Small intestine (tissue), 16 donors: ENCODE data around the gene C1QTNF12. TPM values are rescaled to one million over a fixed set of nuclear protein-coding genes. Genes with fewer than 3 reads are reported as not detected.

Experiments used
- DNase-seq, 2 donors: peaks; one replicate each; pipeline versions ENCODE4 v3.0.0 to v3.0.0-alpha.2; 2013
- FAIRE-seq: peaks from 2 replicates; lab custom pipeline; 2012; peaks lifted over from hg19 to GRCh38; lab: Jason Lieb, UNC
- H3K27ac ChIP-seq, 3 donors: one replicate each; pipeline ENCODE4 v1.5.1; 2013; ENCODE audit warnings: low read length in 2 of 3, mild to moderate bottlenecking in 2 of 3, control low read depth in 1 of 3, inconsistent platforms in 1 of 3, low read depth in 1 of 3, moderate library complexity in 1 of 3
- H3K27me3 ChIP-seq, 3 donors: one replicate each; pipeline ENCODE4 v1.6.1; 2013; ENCODE audit warnings: low read length in 3 of 3, inconsistent platforms in 1 of 3; ENCODE audit not compliant: control insufficient read depth in 3 of 3, insufficient read depth in 3 of 3
- H3K36me3 ChIP-seq, 3 donors: one replicate each; pipeline ENCODE4 v1.6.1; 2013; ENCODE audit warnings: low read length in 3 of 3, inconsistent platforms in 1 of 3, low read depth in 1 of 3, mild to moderate bottlenecking in 1 of 3, moderate library complexity in 1 of 3; ENCODE audit not compliant: control insufficient read depth in 3 of 3, insufficient read depth in 2 of 3
- H3K4me1 ChIP-seq, 3 donors: one replicate each; pipeline ENCODE4 v1.6.1; 2013; ENCODE audit warnings: low read length in 2 of 3, inconsistent platforms in 1 of 3, low read depth in 1 of 3, mild to moderate bottlenecking in 1 of 3, moderate library complexity in 1 of 3; ENCODE audit not compliant: control insufficient read depth in 3 of 3, insufficient read depth in 2 of 3
- H3K4me3 ChIP-seq, 3 donors: one replicate each; pipeline ENCODE4 v1.5.1; 2013; ENCODE audit warnings: low read length in 3 of 3, control low read depth in 1 of 3, inconsistent platforms in 1 of 3, low read depth in 1 of 3, mild to moderate bottlenecking in 1 of 3, moderate library complexity in 1 of 3
- H3K9me3 ChIP-seq, 2 donors: one replicate each; pipeline ENCODE4 v1.6.1; 2013; ENCODE audit warnings: low read depth in 1 of 2, low read length in 1 of 2; ENCODE audit not compliant: control insufficient read depth in 2 of 2, insufficient read depth in 1 of 2
- WGBS, 3 donors: extraction: QIAGEN DNeasy Blood & Tissue Kit; methylation state at CpG; one replicate each; pipeline ENCODE4 v1.1.7; 2013; 5-methylcytosine and 5-hydroxymethylcytosine counted together
- long read RNA-seq, 10 donors: transcript quantifications; one replicate each; lab custom pipeline, GENCODE V29; 2026
- polyA plus RNA-seq, 4 donors: library from polyadenylated mRNA; stranded (reverse) in 3 of 4; unstranded in 1 of 4; fragments of 200-250 nt in 3 of 4; fragments of 120-200 nt in 1 of 4; gene quantifications; one replicate each; pipeline versions ENCODE4 v1.2.1 to v1.2.3, GENCODE V29; 2013
- donor health status: healthy with polysubstance abuse.
- donor health status: control.
- donor health status: control.
- donor health status: Bipolar disorder and iron deficiency.
- donor health status: healthy.

The C1QTNF12 gene
- polyA plus RNA-seq: 100 to 1,000 TPM in 2 of 4 donors, 10 to 100 TPM in 2; 10.6 to 203 (median 98.5) TPM
- long read RNA-seq, donor 1: 0 reads
- long read RNA-seq, donor 2, partial matches to known transcripts: 0 of 1 reads
- long read RNA-seq, donor 2, other reads (novel, unspliced or antisense): 0 of 1 reads
- long read RNA-seq, donor 3, transcript C1QTNF12-202 (3 exons, 682 nt): major isoform, 5 of 29 reads
- long read RNA-seq, donor 3, partial matches to known transcripts: 14 of 29 reads
- long read RNA-seq, donor 3, other reads (novel, unspliced or antisense): 6 of 29 reads
- long read RNA-seq, donor 4: 0 reads
- long read RNA-seq, donor 5, partial matches to known transcripts: 0 of 3 reads
- long read RNA-seq, donor 5, other reads (novel, unspliced or antisense): 0 of 3 reads
- long read RNA-seq, donor 6, partial matches to known transcripts: 0 of 3 reads
- long read RNA-seq, donor 6, other reads (novel, unspliced or antisense): 0 of 3 reads
- long read RNA-seq, donor 7: 0 reads
- long read RNA-seq, donor 8: 0 reads
- long read RNA-seq, donor 9, partial matches to known transcripts: 0 of 1 reads
- long read RNA-seq, donor 9, other reads (novel, unspliced or antisense): 0 of 1 reads
- long read RNA-seq, donor 10, partial matches to known transcripts: 0 of 2 reads
- long read RNA-seq, donor 10, other reads (novel, unspliced or antisense): 0 of 2 reads

GRCh38 chr1:1246577-1247340 lies at the start of gene C1QTNF12:
Gene C1QTNF12 (minus strand): TSS chr1:1246722. CDS start chr1:1246690, 32 bp downstream.
- peaks cover 0 to 20% (median 0%) of the 10 kb centered on the region in 3 donors for H3K36me3 ChIP-seq
- no peak within 1 kb of the TSS for H3K4me3 ChIP-seq
- DNase-seq (peak in 1 of 2 donors; percentile 32), FAIRE-seq (no peak)
- peaks cover 0 to 12% (median 2%) of the 10 kb centered on the region in 3 donors for H3K4me1 ChIP-seq
- H3K27me3 ChIP-seq: peaks cover 11 to 29% (median 22%) of the 10 kb centered on the region in 3 donors
- 3 to 5% (median 4%) methylated on average over 42 to 74 of the region's 74 CpGs for WGBS, 3 donors
- H3K9me3 ChIP-seq: no peaks in the 10 kb centered on the region
- no peak within 1 kb of the TSS for H3K27ac ChIP-seq

DNA sequence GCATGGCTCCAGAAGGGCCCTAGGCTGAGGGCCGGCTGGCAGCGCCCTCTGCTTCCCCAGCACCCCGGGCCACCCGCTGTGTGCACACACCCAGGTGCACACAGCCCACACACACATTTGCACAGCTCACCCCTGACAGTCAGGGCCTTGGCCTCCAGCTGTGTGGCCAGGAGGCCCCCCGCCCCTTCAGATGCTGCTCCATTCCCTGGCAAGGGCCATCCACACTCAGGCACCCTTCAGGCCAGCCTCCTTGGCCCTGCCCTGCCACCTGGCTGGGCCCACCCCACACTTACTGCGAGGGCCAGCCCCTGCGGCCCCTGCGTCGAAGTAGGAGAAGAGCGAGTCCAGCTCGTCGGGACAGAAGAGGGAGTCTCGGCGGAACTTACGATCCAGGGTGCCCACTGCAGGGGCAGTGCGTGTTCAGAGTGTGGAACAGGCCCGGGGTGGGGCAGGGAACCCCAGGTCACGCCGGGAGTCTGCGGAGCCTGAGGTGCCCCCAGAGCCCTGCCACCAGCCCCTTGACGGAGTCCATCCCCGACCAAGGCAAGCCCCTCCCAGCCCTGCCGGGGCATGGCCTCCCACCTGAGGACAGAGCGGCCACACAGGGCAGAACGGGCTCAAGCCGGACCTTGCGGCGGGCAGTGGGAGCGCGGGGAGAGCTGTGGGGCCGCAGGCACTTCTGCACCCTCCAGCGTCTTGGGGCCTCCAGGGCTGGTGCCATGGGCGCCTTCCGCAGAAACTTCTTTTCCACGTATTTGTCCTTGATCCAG lies 48.8 kb upstream of the C1QTNF12 start:
- Histone ChIP-seq H3K9me3 (no peaks in the 10 kb centered on the region), H3K27ac (no peak overlapping the region), H3K4me1 (peaks cover 0 to 17% (median 0%) of the 10 kb centered on the region in 3 donors), H3K36me3 (peaks cover 0 to 68% (median 4%) of the 10 kb centered on the region in 3 donors), H3K27me3 (no peaks in the 10 kb centered on the region), H3K4me3 (no peak overlapping the region)
- DNase-seq: no peak
- FAIRE-seq: no peak
- WGBS, 3 donors: 93 to 94% (median 94%) methylated on average over 33 to 35 of the region's 35 CpGs

DNA sequence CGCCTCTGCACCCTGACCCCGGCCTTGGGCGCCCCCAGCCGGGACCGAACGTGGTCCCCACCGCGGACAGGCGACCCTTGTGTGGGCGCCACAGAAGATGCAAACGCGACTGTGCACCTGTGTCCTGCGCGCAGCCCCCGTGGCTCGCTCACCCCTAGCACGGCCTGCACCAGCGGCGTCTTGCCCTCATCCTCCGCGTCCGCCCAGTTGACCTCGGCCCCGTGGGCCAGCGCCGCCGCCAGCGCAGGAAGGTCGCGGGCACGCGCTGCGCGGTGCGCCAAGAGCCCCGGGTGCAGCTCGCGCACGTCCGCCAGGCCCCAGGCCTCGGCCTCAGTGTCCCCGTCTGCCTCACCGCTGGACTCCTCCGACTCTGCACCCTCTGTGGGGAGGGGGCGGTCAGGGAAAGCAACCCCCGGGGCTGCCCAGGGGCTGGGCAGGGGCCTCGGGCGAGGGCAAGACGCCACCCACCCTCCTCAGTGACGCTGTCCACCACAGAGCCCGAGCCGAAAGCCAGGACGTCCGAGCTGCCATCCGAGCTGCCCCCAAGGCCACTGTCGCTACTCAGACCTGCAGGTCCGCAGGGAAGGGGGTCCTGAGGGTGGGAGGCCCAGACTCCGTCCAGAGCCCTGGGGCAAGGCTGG lies 47.8 kb upstream of the C1QTNF12 start:
- FAIRE-seq (no peak), DNase-seq (no peak)
- H3K9me3 ChIP-seq: no peaks in the 10 kb centered on the region
- H3K4me1 ChIP-seq: peaks cover 0 to 19% (median 0%) of the 10 kb centered on the region in 3 donors
- peaks cover 0 to 59% (median 4%) of the 10 kb centered on the region in 3 donors for H3K36me3 ChIP-seq
- H3K27ac ChIP-seq: no peak overlapping the region
- H3K4me3 ChIP-seq: no peak overlapping the region
- WGBS, 3 donors: 90 to 97% (median 94%) methylated on average over 50 to 58 of the region's 58 CpGs
- H3K27me3 ChIP-seq: no peaks in the 10 kb centered on the region

GRCh38 chr1:1293263-1294249 lies 47.0 kb upstream of the C1QTNF12 start:
- FAIRE-seq: no peak
- H3K27me3 ChIP-seq: no peaks in the 10 kb centered on the region

DNA sequence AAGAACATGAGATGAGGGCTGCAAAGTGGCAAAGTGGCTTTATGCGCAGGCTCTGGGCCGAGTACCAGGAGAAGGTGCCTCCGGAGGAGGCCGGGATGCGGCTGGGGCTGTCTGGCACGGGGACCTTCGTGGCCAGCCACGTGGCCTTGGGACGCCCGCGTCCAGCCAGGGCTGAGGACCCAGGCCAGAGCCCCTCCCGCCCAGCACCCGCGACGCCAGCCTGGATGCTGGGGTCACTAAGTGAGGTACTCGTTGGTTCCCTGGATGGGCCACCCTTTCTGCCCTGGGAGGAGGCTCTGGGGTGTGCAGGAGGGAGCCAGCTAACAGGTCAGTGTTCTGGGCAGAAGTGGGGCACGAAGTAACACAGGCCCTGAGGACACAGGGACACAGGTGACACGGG lies 46.3 kb upstream of the C1QTNF12 start:
- Histone ChIP-seq H3K9me3 (no peaks in the 10 kb centered on the region), H3K27ac (no peak overlapping the region), H3K4me1 (peaks cover 0 to 19% (median 0%) of the 10 kb centered on the region in 3 donors), H3K4me3 (no peak overlapping the region), H3K27me3 (peaks cover 0 to under 1% (median 0%) of the 10 kb centered on the region in 3 donors), H3K36me3 (peaks cover 0 to 45% (median 4%) of the 10 kb centered on the region in 3 donors)
- no peak for DNase-seq
- 91 to 95% (median 93%) methylated on average over 18 of the region's 18 CpGs for WGBS, 3 donors
- no peak for FAIRE-seq

More at GRCh38 chr1:1293263-1294249, 47.0 kb upstream of the C1QTNF12 start:
- WGBS, 3 donors: 83 to 86% (median 83%) methylated on average over 53 to 94 of the region's 94 CpGs
- Histone ChIP-seq H3K36me3 (peaks cover 0 to 50% (median 4%) of the 10 kb centered on the region in 3 donors), H3K4me3 (no peak overlapping the region), H3K9me3 (no peaks in the 10 kb centered on the region), H3K4me1 (peaks cover 0 to 19% (median 0%) of the 10 kb centered on the region in 3 donors), H3K27ac (no peak overlapping the region)
- DNase-seq: no peak

DNA sequence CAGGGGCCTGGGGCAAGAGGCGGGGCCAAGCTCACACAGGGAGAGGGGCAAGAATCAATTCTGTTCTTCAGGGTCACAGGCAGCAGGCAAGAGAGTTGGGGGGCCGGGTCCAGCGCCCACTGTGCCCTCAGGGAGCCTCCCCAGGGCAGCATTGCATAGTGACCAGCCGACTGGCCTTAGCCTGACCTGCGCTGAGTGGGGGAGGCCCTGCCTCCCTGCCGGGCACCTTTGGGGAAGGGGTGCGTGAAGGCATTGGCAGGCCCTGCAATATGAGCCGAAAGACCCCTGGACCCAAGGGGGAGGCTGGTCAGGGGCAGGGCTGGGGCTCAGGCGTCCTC lies 45.9 kb upstream of the C1QTNF12 start:
- H3K27ac ChIP-seq: no peak overlapping the region
- H3K4me1 ChIP-seq: peaks cover 0 to 19% (median 0%) of the 10 kb centered on the region in 3 donors
- no peak overlapping the region for H3K4me3 ChIP-seq
- WGBS, 3 donors: 89 to 90% (median 89%) methylated on average over 9 of the region's 9 CpGs
- H3K36me3 ChIP-seq: peaks cover 0 to 42% (median 4%) of the 10 kb centered on the region in 3 donors
- H3K27me3 ChIP-seq: peaks cover 0 to 4% (median 3%) of the 10 kb centered on the region in 3 donors
- FAIRE-seq (no peak), DNase-seq (no peak)
- H3K9me3 ChIP-seq: no peaks in the 10 kb centered on the region
